AG08395 (cell line): ENCODE results near the gene LFNG.

Experiments
- DNase-seq: peaks from one replicate; pipeline ENCODE4 v3.0.0; 2012; ENCODE audit warnings: mixed read lengths, low spot score

Gene LFNG

GRCh38 chr7:2570021-2570420 lies 50.4 kb downstream of the LFNG start:
- DNase-seq, result no peak

DNA sequence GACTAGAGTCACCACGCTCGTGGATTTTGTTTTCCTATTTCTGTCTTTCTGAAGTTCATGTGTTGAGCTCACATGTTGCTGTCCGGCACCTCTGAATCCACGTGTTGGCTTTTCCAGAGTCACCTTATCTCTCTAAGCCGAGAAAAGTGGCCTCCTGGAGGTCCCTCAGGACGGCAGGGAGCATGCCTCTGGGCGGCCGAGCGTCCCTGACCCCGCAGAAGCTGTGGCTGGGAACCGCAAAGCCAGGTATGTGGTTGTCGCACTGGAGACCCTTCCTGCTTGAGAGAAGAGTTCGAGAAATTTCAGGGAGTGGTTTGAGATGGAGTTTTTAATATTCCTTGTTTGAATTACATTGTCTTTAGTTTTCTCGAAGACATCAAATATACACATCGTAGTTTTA lies 51.8 kb downstream of the LFNG start:
- DNase-seq, result no peak

GRCh38 chr7:2572101-2572842 lies 52.7 kb downstream of the LFNG start:
- DNase-seq, result no peak

DNA sequence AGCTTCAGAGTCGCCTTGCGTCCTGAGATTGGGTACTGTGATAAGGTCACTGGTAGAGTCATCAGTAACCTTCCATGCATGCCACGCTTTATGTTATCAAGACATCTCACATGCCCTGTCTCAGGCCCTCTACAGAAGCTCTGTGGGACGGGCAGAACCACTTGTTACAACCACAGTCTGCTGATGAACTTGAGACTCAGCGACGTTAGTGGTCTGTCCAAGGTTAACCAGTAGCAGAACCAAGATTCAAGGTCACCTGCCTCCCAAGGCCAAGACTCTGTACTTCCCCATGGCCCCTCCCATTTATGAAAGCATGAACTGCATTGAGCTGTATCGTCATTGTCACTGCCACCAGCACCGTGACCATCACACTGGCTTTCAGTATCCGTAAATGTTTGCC lies 54.2 kb downstream of the LFNG start:
- no peak for DNase-seq

- DNase-seq, result no peak
Observed at GRCh38 chr7:2575046-2575732, 55.6 kb downstream of the LFNG start.

- DNase-seq, result peak; percentile 73
Observed at GRCh38 chr7:2575733-2576340, 56.3 kb downstream of the LFNG start.

GRCh38 chr7:2576742-2577491 lies 57.3 kb downstream of the LFNG start:
- no peak for DNase-seq
